Activated naive CD8-positive, alpha-beta T cell treated with anti-CD3 and anti-CD28 coated beads, Interleukin-2, amount 50 U/mL, for 24 hours (primary cell): ENCODE results near the gene STRN4.
A peak's percentile ranks its signal among the peaks of the same experiment; 100 is the strongest.

Experiments used
- ATAC-seq: fragments of 150-1000 bp; cut with Tn5 transposase; one replicate; pipeline ENCODE4 v1.10.0; 2021
- DNase-seq: peaks from one replicate; pipeline ENCODE4 v3.0.0; 2021
- H3K27ac Mint-ChIP-seq: one replicate; pipeline ENCODE4 v1.8.0; 2021; ENCODE audit warnings: mild to moderate bottlenecking, mixed read lengths
- H3K27me3 Mint-ChIP-seq: one replicate; pipeline ENCODE4 v1.8.0; 2021; ENCODE audit warnings: mixed read lengths
- H3K36me3 Mint-ChIP-seq: one replicate; pipeline ENCODE4 v1.8.0; 2021; ENCODE audit warnings: low read depth, mixed read lengths
- H3K4me1 Mint-ChIP-seq: one replicate; pipeline ENCODE4 v1.8.0; 2021; ENCODE audit warnings: mixed read lengths
- H3K4me3 Mint-ChIP-seq: one replicate; pipeline ENCODE4 v1.8.0; 2021; ENCODE audit warnings: mild to moderate bottlenecking, moderate library complexity, mixed read lengths
- H3K9me3 Mint-ChIP-seq: one replicate; pipeline ENCODE4 v1.8.0; 2021; ENCODE audit warnings: mixed read lengths

Gene STRN4

DNA sequence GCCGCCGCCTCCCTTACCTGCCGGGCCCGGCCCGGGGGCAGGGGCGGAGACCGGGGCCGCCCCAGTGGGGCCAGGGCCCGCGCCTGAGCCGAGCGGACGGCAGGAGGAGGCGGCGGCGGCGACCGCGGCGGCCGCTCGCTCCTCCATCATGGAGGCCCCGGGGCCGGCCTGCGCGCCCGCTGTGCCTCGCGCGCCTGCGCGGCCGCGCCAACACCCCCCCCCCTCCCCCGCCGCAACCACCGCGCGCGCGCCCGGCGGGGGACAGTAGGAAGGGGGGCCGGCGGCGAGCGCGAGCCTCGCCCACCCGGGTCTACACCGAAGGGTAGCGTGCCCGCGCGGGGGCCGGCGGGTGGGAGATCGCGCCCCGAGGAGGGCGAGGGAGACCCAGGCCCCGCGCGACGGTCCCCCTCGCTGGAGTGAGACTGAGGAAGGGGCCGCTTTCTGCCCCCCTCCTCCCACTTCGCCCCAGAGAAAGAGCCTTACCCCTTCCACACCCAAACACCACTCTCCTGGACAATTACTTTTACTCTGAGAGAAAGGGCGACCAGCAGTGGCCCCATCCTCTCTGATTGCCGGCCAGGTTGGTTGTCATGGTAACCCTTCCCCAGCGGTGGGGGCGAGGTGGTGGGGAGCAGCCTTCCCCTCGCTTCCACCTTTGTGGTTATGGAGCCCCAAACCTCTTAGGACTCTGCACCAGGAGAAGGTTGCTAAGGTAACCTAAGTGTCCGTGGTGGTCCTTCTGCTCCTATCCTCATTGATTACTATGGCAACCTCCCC is at the start of gene STRN4:
Gene STRN4 (minus strand): TSS at position 170 of the 777 bp plus-strand sequence. CDS start 20 bp downstream, at position 150.
- peaks cover 14% of the 10 kb centered on the region for H3K36me3 Mint-ChIP-seq
- no peaks in the 10 kb centered on the region for H3K9me3 Mint-ChIP-seq
- peak within 1 kb of the TSS; percentile 93 for H3K4me3 Mint-ChIP-seq
- DNase-seq (peak; percentile 60), ATAC-seq (peak; percentile 62)
- peaks cover 42% of the 10 kb centered on the region for H3K4me1 Mint-ChIP-seq
- H3K27me3 Mint-ChIP-seq, result no peaks in the 10 kb centered on the region
- peak within 1 kb of the TSS; percentile 88 for H3K27ac Mint-ChIP-seq

GRCh38 chr19:46791944-46792343 is 45.7 kb upstream of the STRN4 start:
- peak overlapping the region; percentile 45 for H3K27ac Mint-ChIP-seq
- peaks cover 18% of the 10 kb centered on the region for H3K4me1 Mint-ChIP-seq
- no peak overlapping the region for H3K4me3 Mint-ChIP-seq
- peaks cover 3% of the 10 kb centered on the region for H3K36me3 Mint-ChIP-seq
- no peaks in the 10 kb centered on the region for H3K9me3 Mint-ChIP-seq
- ATAC-seq, result no peak
- H3K27me3 Mint-ChIP-seq, result no peaks in the 10 kb centered on the region
- DNase-seq, result no peak

- Mint-ChIP-seq H3K27ac (peak overlapping the region; percentile 98), H3K4me1 (peaks cover 31% of the 10 kb centered on the region), H3K36me3 (peaks cover 29% of the 10 kb centered on the region), H3K4me3 (no peak overlapping the region), H3K27me3 (no peaks in the 10 kb centered on the region), H3K9me3 (no peaks in the 10 kb centered on the region)
- DNase-seq (no peak), ATAC-seq (no peak)
These were observed 43.1 kb upstream of the STRN4 start for GRCh38 chr19:46789371-46789770.

- H3K27me3 Mint-ChIP-seq, result no peaks in the 10 kb centered on the region
- ATAC-seq (no peak), DNase-seq (no peak)
- H3K9me3 Mint-ChIP-seq, result no peaks in the 10 kb centered on the region
- H3K27ac Mint-ChIP-seq, result peak overlapping the region; percentile 98
- peaks cover 35% of the 10 kb centered on the region for H3K4me1 Mint-ChIP-seq
- no peak overlapping the region for H3K4me3 Mint-ChIP-seq
- H3K36me3 Mint-ChIP-seq, result peaks cover 33% of the 10 kb centered on the region
These were observed 42.7 kb upstream of the STRN4 start for GRCh38 chr19:46788968-46789338.

GRCh38 chr19:46788262-46788967 is 42.2 kb upstream of the STRN4 start, which contains the start of gene SLC1A5:
SLC1A5 (minus strand) TSS chr19:46788594; CDS start chr19:46787965, 629 bp downstream.
- Mint-ChIP-seq H3K27me3 (no peaks in the 10 kb centered on the region), H3K4me3 (peak within 1 kb of the TSS; percentile 97), H3K9me3 (no peaks in the 10 kb centered on the region), H3K36me3 (peaks cover 39% of the 10 kb centered on the region), H3K4me1 (peaks cover 40% of the 10 kb centered on the region), H3K27ac (peak within 1 kb of the TSS; percentile 98)
- DNase-seq (peak; percentile 100), ATAC-seq (peak; percentile 73)

- peak overlapping the region; percentile 98 for H3K27ac Mint-ChIP-seq
- H3K27me3 Mint-ChIP-seq, result no peaks in the 10 kb centered on the region
- peaks cover 45% of the 10 kb centered on the region for H3K36me3 Mint-ChIP-seq
- DNase-seq (peak; percentile 46), ATAC-seq (no peak)
- peak overlapping the region; percentile 97 for H3K4me3 Mint-ChIP-seq
- no peaks in the 10 kb centered on the region for H3K9me3 Mint-ChIP-seq
- peaks cover 49% of the 10 kb centered on the region for H3K4me1 Mint-ChIP-seq
These were observed 41.3 kb upstream of the STRN4 start for GRCh38 chr19:46787331-46788261.

- peaks cover 45% of the 10 kb centered on the region for H3K4me1 Mint-ChIP-seq
- H3K27me3 Mint-ChIP-seq, result no peaks in the 10 kb centered on the region
- H3K27ac Mint-ChIP-seq, result peak overlapping the region; percentile 98
- peak overlapping the region; percentile 97 for H3K4me3 Mint-ChIP-seq
- H3K36me3 Mint-ChIP-seq, result peaks cover 51% of the 10 kb centered on the region
- DNase-seq (no peak), ATAC-seq (no peak)
- H3K9me3 Mint-ChIP-seq, result no peaks in the 10 kb centered on the region
These were observed 40.7 kb upstream of the STRN4 start for GRCh38 chr19:46787040-46787330.

DNA sequence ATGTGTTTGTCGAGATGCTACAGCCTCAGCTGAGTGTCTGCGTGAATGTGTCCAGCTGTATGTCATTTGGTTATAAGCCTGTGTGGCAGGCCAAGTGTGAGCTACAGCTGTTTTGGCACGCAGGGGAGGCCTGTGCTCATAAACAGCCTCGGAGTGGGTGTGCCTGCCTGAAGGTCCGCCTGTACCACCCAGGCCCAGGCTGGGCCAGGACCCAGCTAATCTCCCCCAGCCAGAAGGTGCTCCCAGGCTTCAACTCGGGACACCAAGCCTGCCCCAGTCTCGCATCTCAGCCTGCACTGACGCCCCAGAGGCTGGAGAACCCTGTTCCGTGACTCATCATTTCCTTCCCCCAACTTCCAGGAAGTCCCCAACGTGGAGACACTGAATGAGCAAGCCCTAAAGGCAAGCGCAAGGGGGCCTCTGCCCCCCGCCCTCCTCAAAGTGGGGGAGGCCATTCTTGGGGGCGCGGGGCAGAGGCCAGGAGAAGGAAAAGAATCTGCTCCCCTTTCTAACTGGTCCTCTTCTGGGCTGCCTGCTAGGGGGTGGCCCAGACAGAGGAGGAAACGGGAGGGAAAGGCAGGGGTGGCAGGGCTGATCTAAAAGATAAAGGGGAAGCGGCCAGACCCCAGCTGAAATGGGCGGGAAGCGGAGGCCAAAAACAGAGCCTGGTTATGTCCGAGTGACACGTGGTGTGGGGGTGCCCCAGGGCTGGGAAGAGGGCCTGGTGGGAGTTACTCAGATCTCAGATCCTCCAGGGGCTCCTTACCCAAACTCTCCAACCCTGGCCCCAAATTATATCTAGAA is 40.2 kb upstream of the STRN4 start:
- peak overlapping the region; percentile 98 for H3K27ac Mint-ChIP-seq
- no peaks in the 10 kb centered on the region for H3K9me3 Mint-ChIP-seq
- peaks cover 57% of the 10 kb centered on the region for H3K36me3 Mint-ChIP-seq
- peaks cover 47% of the 10 kb centered on the region for H3K4me1 Mint-ChIP-seq
- ATAC-seq (peak; percentile 76), DNase-seq (peak; percentile 86)
- peak overlapping the region; percentile 97 for H3K4me3 Mint-ChIP-seq
- no peaks in the 10 kb centered on the region for H3K27me3 Mint-ChIP-seq

GRCh38 chr19:46785980-46786235 is 39.7 kb upstream of the STRN4 start:
- Mint-ChIP-seq H3K4me1 (peaks cover 51% of the 10 kb centered on the region), H3K27ac (peak overlapping the region; percentile 98), H3K36me3 (peaks cover 60% of the 10 kb centered on the region), H3K27me3 (no peaks in the 10 kb centered on the region), H3K4me3 (peak overlapping the region; percentile 97), H3K9me3 (no peaks in the 10 kb centered on the region)
- no peak for DNase-seq
- ATAC-seq, result no peak

- peak overlapping the region; percentile 97 for H3K4me3 Mint-ChIP-seq
- ATAC-seq (no peak), DNase-seq (no peak)
- H3K4me1 Mint-ChIP-seq, result peaks cover 51% of the 10 kb centered on the region
- no peaks in the 10 kb centered on the region for H3K9me3 Mint-ChIP-seq
- no peaks in the 10 kb centered on the region for H3K27me3 Mint-ChIP-seq
- peaks cover 61% of the 10 kb centered on the region for H3K36me3 Mint-ChIP-seq
- H3K27ac Mint-ChIP-seq, result peak overlapping the region; percentile 98
These were observed 39.1 kb upstream of the STRN4 start for GRCh38 chr19:46785054-46785979.

- H3K27ac Mint-ChIP-seq, result peak overlapping the region; percentile 98
- H3K36me3 Mint-ChIP-seq, result peaks cover 68% of the 10 kb centered on the region
- H3K9me3 Mint-ChIP-seq, result no peaks in the 10 kb centered on the region
- H3K4me3 Mint-ChIP-seq, result peak overlapping the region; percentile 97
- H3K4me1 Mint-ChIP-seq, result peaks cover 51% of the 10 kb centered on the region
- DNase-seq (peak; percentile 74), ATAC-seq (peak; percentile 58)
- H3K27me3 Mint-ChIP-seq, result no peaks in the 10 kb centered on the region
These were observed 38.2 kb upstream of the STRN4 start for GRCh38 chr19:46784262-46785053.

- Mint-ChIP-seq H3K9me3 (no peaks in the 10 kb centered on the region), H3K27ac (peak overlapping the region; percentile 98), H3K4me3 (peak overlapping the region; percentile 97), H3K4me1 (peaks cover 48% of the 10 kb centered on the region), H3K27me3 (no peaks in the 10 kb centered on the region), H3K36me3 (peaks cover 73% of the 10 kb centered on the region)
- ATAC-seq (no peak), DNase-seq (no peak)
These were observed 37.4 kb upstream of the STRN4 start for GRCh38 chr19:46783670-46784069.
